Activated CD4-positive, CD25-positive, alpha-beta regulatory T cell treated with anti-CD3 and anti-CD28 coated beads, Interleukin-2, amount 50 U/mL, for 24 hours (primary cell): ENCODE measurements around the gene ECM1.

Experiments used
- ATAC-seq, 2 donors: fragments of 150-1000 bp; cut with Tn5 transposase; one replicate each; pipeline ENCODE4 v1.10.0; 2021; ENCODE audit warnings: mild to moderate bottlenecking in 1 of 2, moderate library complexity in 1 of 2

ECM1 gene

DNA sequence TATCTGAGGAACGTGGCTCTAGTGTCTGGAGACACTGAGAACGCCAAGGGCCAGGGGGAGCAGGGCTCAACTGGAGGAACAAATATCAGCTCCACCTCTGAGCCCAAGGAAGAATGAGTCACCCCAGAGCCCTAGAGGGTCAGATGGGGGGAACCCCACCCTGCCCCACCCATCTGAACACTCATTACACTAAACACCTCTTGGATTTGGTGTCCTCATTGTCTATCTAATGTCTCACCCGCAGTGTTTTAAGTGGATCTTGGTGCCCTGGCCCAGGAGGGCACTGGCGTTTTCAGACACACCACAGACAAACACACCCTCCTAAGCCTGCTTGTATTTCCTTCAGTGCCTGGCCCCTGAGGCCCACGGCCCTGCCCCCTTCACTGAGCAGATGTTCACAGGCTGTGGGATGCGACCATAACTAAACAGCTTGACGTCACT, 5.5 kb downstream of the ECM1 start:
- ATAC-seq = no peak

DNA sequence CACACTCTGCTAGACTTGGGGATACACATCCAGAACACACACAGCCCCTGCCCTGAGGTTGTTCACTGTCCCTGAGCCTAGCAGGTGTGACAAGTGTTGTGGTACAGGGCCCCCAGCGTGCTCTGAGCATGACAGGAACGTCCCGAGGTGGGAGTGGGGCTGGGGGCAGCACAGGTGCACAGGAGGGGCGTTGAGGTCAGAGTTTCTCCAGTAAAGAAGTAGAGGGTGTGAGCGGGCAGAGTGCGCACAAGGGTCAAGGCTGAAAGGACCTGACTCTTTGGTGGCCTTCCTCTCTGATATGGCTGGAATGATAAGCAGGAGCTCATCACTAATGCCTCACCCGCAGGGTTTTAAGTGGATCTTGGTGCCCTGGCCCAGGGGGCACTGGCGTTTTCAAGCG, 6.4 kb downstream of the ECM1 start:
- no peak for ATAC-seq

DNA sequence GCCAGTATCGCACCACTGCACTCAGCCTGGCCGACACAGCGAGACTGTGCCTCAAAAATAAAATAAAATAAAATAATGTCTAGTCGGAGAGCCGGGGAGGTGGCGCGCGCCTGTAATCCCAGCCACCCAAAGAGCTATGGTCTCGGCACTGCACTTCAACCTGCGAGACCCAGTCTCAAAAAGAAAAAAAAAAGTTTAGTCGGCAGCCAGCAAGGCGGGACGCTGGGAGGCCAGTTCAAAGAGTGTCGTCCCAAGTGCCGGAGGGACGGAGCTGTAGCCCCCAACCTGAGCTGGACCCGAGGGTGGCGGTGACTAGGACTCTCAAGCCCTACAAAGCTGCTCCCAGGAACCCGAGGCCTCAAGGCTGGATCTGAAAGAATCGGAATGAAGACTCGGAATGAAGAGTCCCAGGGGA, 7.0 kb downstream of the ECM1 start:
- ATAC-seq = no peak

DNA sequence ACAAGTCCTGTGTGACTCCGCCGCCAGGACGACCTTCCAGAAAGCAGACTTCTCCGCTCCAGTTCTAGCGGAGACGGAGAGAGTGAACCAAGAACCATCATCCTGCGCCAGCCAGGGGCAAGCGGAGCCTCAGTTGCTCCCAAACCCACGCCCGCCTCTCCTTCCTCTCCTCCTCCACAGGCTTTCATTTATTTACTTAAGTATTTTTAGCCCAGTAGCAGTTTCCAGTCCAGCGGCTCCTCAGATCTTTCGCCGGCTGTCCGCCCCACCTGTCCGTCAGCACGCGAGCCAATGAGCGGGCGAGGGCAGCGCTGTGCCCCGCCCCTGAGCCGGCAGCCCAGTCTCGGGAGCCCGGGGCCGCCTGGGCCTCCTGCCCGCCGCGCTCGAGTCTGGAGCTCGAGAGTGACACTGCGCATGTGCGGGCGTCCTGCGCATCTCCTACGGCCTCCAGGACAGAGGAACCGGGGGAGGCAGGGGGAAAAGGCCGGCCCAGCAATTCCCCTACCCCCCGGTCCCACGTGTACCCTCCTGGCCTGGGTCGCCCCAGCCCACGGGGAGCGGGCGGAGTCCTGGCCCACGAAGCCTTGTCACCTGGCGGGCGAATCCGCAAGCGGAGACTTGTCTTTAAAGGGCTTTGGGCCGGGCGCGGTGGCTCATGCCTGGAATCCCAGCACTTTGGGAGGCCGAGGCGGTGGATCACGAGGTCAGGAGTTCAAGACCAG, 7.6 kb downstream of the ECM1 start, which contains the start of gene FALEC:
Gene FALEC, plus strand, starts transcription at position 425 of the 722 bp plus-strand sequence.
- ATAC-seq = peak; percentile 99 to 100

DNA sequence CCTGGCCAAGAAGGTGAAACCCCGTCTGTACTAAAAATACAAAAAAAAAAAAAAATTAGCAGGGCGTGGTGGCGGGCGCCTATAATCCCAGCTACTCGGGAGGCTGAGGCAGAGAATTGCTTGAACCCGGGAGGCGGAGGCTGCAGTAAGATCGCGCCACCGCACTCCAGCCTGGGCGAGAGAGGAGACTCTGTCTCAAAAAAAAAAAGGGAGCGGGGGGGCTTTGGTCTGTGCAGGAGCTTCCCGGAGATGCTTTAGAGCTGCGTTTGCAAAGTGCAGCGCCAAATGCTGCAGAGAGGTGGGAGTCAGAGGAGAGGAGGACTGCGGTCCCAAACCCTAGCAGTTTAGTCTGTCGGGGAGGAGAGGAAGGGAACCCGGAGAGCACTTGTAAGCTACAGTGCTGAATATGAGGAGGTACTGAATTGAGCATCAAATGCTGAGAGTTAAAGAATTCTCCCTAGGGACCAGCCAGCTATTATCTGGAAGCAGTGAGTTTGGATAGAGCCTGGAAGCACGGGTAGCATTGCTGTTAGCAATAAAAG, 8.2 kb downstream of the ECM1 start:
- ATAC-seq = peak; percentile 2 to 3

DNA sequence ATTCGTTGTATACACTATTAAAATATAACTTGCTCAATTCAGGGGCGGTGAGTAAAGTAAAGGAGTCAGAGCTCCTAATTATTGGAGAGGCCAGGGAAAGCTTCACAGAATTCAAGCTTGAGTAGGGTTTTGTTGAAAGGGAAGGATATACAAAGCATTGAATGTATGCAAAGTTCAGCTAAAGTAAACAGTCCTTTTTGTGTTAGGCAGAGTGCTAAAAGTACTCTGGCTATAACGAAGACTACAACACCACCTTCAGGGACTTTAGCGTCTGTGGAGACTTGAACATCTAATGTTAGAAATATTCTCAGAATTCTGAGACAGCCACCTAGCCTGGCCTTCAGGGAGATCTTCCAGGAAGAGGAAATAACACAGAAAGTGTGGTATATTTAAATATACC, 8.7 kb downstream of the ECM1 start:
- no peak for ATAC-seq

DNA sequence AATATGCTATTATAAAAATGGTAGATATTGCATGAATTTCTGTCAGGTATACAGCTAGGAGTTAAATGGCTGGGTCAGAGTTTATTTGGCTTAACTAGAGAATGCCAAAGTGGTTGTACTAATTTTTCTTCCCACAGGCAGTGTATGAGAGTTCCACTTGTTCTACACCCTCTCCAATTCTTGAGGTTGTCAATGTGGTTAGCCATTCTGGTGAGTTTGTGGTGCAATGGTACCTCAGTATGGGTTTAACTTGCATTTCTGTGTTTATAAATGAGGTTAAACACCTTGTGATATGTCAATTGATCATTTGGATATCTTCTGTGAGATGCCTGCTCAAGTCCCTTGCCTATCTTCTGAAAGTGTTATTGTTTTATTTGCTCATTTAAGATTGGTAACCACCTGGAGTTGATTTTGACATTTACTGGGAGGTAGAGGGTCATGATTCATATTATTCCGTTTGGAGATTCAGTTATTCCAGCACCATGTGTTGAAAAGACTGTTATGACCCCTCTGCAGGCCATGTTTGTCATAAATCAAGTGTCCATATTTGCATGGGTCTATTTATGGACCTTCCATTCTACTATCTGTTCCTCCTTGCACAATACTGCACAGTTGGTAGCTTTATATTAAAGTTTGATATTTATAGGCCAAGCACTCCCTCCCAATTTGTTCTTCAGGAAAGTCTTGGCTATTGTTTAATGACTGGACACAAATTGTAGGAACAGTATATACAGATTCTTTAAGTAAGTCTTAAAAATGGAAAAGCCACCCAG, 13.5 kb downstream of the ECM1 start:
- ATAC-seq = no peak

DNA sequence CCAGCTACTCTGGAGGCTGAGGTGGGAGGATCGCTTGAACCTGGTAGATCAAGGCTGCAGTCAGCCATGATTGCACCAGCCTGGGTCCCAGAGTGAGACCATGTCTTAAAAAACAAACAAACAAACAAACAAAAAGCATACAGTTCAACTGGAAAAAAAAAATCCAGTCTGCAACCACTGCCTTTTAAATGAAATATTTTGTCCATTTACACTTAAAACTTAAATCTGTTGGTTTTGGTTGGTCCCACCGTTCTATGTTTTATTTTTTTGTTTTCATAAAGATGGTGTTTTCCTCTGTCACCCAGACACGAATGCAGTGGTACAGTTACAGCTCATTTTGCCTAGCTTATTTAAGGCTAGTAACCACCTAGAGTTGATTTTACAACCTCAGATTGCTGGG, 17.4 kb downstream of the ECM1 start:
- ATAC-seq = no peak

DNA sequence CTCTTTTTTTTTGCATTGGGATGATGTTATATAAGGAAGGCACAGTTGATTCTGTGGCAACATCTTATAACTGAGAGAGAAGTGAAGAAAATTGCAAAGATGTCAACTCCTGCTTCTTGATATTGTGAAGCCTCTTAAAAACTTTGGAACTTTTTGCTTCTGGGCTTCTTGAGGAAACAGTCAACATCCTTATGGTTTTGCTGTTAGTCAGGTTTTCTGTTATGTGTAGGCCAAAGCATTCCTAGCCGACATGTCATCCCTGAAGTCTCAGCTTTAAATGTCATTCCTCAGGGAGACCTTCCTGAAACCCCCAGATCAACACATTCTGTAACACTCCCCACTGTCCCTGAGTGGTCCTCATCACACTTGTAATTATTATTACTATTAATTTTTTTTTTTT, 20.3 kb downstream of the ECM1 start:
- no peak for ATAC-seq

DNA sequence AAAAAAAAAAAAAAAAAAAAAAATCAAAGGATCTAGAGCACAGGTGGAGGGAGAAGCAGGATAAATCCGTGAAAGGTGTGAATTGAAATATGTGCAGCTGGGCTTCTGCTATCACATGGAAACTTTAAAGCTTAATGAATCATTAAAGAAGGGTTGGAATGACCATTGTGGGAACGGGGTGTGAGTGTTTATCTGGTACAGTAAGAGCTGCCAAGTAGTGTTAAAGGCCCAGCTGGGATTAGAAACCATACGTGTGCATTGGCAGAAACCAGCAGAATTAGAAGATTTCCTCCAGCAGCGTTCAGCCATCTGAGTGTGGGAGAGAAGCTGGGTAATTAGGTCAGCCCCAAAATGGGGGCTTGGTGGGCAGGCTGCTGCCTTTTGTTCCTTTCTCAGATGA, 21.1 kb downstream of the ECM1 start:
- no peak for ATAC-seq

DNA sequence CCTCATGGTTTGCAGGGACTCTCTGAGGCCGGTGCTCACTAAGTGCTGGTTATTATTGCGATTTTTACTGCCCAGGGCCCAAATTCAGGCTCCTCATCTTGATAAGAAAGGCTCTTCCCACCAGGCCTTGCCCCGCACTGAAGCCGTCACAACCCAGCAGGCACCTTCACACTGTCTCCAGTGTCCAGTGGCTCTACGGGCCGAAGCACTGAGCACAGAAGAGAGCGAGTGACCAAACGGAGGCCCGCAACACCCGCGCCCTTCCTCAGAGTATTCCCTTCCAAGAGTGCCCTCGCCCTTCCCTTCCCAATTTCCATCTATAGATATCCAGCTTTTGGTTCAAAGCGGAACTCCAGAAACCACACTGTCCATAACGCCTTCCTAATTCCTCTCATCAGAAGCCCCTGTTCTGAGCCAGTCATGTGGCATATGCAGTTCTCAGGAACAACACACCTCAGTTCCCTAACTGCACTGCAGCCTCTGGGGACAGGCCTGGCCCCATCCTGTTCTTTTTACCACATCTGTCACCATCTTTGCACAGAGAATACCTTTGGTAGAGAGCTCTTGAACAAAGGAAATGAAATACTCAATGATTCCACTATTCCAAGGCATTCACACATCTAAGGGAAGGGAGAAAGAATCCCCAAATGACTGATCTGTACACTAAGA, 22.7 kb downstream of the ECM1 start:
- no peak for ATAC-seq

DNA sequence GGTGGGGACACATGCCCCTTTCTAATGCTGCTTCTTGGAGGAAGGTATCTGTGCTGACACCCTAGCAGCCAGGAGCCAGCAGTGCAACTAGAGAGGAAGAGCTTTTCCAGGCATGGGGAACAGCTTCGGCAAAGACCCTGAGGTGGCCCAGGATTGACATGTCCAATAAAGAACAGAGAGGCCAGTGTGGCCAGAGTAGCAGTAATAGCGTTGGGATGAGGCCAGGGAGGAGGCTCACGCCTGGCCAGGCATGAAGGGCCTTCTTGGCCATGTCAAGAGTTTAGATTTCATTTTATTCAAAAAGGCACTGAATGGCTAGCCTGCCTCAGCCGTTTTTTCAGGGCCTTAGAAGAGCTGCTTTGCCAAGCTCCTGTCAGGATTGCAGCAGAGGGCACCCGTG, 25.0 kb downstream of the ECM1 start:
- no peak for ATAC-seq

DNA sequence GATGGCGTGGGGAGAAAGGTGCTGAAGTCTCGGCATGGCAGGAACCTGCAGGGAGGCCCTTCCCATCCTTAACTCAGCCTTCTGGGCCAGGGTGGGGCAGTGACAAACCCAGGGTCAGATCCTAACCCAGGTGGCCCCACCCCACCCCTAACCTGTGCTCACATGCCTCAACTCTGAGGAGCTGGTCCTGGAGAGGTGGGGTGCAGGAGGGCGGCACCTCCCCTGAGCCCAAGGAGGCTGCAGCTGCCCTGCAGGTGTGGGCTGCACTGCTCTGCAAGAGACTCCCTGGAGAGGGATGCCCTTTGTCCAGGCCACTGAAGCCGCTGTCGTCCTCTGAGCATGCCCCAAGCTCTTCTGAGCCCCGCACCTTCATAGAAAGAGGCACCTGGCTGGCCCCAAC, 26.1 kb downstream of the ECM1 start:
- no peak for ATAC-seq

DNA sequence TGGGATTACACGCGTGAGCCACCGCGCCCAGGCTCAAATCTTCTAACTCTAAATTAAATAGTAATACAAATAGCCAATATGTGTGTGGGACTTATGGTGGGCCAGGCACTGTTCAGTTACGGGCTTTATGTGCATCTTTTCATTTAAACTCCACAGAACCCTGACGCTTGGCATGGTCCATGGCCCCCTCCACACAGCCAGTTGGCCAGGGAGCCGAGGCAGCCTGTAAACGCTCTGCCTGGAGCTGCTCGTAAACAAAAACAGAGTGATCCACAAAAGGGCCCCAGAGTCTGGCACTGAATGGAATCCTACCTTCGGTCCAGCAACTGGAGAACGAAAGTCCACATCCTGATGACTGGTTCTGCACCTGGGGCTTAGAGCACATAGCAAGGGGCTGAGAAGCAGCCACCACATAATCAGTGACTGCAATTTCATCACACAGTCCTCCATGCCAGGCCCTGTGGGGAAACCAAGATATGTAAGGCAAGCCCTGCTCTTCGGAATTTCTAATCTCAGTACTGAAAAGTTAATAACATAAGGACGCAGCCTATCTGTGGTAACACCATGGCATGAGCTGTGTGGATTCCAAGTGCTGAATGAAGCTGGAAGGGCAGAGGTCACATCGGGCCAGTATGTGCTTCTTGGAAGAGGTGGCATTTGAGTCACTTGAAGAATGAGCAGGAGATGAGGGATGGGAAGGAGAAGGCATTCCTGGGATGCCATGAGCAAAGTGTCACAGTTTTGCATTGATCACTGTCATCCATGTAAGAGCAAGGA, 27.8 kb downstream of the ECM1 start:
- ATAC-seq = no peak

DNA sequence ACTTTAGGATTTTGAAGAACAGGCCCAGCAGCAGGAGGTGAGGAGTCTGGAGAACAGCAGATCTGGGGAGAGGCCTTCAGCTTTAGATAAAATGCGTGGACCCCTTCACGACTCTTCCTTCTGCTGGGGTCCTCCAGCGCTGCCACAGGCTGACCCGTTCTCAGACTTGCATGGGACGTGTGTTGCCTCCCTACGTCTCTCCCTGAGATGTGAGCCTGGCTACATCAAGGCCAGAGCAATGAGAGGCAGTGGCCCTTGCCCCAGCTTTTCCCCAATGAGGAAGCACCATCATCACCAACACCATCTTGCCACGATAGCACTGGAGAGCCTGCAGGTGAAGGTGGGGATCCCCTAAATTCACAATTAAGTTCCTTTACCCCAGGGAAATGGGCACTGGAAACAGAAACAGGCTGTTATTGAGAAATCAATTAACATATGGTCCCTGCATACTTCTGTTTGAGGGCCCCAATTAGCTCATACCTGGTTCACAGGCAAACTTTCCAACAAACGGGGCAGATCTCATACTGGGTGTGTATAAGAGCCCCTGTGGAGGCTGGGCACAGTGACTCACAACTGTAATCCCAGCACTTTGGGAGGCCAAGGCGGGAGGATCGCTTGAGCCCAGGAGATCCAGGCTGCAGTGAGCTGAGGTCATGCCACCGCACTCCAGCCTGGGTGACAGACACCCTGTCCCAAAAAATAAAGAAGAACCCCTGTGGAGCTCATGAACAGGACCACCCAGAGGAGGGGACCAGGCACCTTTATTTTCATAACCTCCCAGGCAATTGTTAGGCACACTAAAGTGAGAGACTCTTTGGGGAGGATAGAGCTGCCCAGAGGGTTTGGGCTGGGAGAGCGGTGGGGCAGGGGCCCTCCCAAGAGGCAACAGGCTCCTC, 29.2 kb downstream of the ECM1 start:
- ATAC-seq = no peak

DNA sequence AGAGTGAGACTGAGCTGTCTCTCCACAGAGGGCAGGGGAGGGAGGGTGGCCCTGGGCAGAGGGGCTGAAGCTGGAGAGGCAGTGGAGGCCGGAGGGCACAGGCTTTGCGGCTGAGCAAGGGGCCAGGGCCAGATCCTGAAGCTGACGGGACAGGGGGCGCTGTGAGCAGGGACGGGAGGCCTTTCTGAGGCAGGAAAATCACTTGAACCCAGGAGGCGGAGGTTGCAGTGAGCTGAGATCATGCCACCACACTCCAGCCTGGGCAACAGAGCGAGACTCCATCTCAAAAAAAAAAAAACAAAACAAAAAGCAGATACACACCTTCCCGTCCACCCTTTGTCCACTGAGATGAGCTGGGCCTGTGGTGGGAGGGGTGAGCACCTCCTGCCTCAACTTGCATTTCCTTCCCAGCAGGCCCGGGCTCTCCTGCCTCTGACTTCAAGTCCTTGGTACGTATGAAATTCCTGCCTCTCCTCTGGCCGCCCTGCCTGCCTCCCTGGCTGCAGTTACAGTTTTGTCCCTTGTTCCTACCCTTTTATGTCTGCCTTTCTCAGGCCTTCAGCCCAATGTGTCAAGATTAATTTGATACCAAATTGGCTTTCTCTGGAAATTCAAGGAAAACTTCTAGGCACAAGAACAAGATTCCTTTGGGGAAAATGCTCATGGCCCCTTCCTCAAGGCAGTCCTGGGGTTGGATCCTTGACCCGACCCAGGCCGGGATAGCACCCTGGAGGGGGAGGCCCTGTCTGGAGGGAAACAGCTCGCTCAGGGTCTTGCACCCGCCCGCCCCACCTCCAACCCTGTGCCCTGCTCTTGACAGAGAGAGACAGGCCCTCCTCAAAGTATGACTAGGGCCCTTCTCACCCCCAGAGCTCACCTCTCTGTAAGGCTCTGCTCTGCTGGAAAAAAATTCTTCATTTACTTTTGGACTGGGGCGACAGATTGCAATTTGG, 30.1 kb downstream of the ECM1 start:
- ATAC-seq = no peak

DNA sequence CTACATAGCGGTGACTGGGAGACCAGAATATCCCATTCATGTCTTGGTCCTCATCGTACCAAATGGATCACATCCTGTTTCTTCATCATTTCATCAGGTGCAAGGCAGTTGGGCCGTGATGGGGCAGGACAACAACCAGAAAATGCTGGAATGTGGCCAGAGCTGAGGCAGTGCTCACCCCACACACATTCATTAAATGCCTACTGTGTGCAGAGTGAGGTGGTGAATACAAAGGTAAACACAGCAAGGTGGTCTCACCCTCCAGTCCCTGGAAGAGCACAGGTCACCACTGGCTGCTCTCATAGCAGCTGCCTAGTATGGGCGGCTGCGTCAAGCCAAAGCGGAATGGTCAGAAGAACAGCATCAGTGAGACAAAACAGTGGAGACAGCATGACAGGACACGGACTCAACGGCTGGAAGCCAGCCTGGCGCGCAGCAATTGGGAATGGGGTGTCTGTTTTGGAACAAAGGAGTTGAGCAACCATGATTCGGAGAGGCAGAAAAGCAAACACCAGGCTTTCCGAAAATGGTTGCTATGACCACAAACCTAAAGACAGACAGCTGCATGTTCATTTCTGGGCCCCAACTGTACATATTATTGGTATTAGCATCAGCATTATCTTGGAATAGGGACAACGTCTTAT, 35.7 kb downstream of the ECM1 start:
- ATAC-seq = no peak

DNA sequence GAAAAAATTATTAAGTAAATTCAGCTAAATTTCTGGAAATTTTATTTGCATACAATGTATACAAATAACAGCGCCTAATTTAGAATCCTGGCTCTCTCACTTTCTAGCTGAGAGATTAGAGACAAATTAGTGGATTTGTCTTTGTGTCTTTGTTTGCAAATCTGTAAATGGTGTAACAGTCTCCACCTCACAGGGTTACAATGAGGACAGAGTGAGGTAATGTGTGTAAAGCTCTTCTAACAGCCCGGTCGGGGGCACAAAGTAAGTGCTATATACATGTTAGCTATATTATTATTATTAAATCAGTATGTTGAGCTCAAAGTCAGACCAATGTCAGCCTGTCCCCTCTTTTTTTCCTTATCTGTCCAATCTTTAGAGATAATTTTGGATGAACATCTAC, 36.3 kb downstream of the ECM1 start:
- ATAC-seq = no peak

DNA sequence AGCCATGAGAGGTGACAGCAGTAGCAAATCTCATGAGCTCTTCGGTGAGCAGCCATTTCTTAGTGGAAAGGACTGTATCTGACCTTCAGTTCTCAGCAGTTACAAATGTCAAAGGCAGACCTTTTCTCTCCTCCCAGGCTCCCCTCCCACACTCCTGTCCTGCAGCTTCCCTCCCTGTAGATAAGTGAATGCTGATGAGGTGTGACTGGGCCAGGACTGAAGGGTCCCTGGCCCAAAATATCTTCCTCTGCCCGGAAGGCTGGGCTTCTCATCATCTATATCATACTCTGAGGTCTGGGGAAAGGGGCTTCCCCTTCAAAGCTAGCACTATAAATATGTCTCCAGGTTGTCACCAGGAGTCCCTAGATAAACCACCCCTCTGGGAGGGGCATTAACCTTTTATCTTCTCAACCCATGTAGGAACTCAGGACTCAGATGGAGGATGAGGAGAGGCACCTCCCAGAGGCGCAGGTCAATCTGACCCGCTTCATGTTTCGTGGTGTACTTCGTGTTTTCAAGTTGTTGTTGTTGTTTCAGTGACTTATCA, 37.6 kb downstream of the ECM1 start:
- no peak for ATAC-seq
